Loucy (cell line): Measurements from ENCODE around the gene SCARF2.

Source experiments
- CTCF ChIP-seq: fragments of 200-600 bp; sonication (generic); conservative IDR thresholded peaks from 2 replicates; pipeline ENCODE4 v1.5.1; 2014; ENCODE audit warnings: mild to moderate bottlenecking, antibody characterized with exemption, low read length
- EZH2phosphoT487 ChIP-seq: fragments of 200-600 bp; IDR thresholded peaks from 2 replicates; pipeline ENCODE4 v1.6.1; 2018; ENCODE audit warnings: antibody characterized with exemption, mild to moderate bottlenecking, moderate library complexity, borderline replicate concordance

- no peak for TF ChIP-seq CTCF
- TF ChIP-seq EZH2phosphoT487 = no peak
Observed at GRCh38 chr22:20389288-20389687, 48.3 kb downstream of the SCARF2 start.
